Testis (tissue), 3 donors: ENCODE measurements around the gene SLCO3A1. TPM values are rescaled to one million over a fixed set of nuclear protein-coding genes. Genes with fewer than 3 reads are reported as not detected.

ENCODE experiments used
- DNase-seq: peaks from one replicate; pipeline ENCODE4 v3.0.0-alpha.2; 2019
- H3K27ac ChIP-seq, 2 donors: fragments of 200-600 bp; sonication (generic); one replicate each; pipeline ENCODE4 v1.5.1; 2019
- H3K27me3 ChIP-seq: fragments of 200-600 bp; sonication (generic); one replicate; pipeline ENCODE4 v1.5.1; 2019
- H3K36me3 ChIP-seq: fragments of 200-600 bp; sonication (generic); one replicate; pipeline ENCODE4 v1.5.1; 2017; ENCODE audit warnings: low read depth; ENCODE audit errors: missing control alignments
- H3K4me1 ChIP-seq: fragments of 200-600 bp; sonication (generic); one replicate; pipeline ENCODE4 v1.5.1; 2019
- H3K4me3 ChIP-seq, 2 donors: fragments of 200-600 bp; sonication (generic); one replicate each; pipeline ENCODE4 v1.5.1; 2017 to 2019
- H3K9me3 ChIP-seq: fragments of 200-600 bp; sonication (generic); one replicate; pipeline ENCODE4 v1.5.1; 2017
- CTCF ChIP-seq, 3 experiments: fragments of 450-650 bp in 2 of 3; fragments of 200-600 bp in 1 of 3; sonication (generic) in 1 of 3; IDR thresholded peaks; one replicate each; pipeline ENCODE4 v1.5.1; 2016 to 2019; ENCODE audit warnings: antibody characterized with exemption in 3 of 3, mild to moderate bottlenecking in 2 of 3, moderate library complexity in 1 of 3
- POLR2A ChIP-seq: fragments of 450-650 bp; IDR thresholded peaks from one replicate; pipeline ENCODE4 v1.6.1; 2017; ENCODE audit warnings: antibody characterized with exemption, mild to moderate bottlenecking, moderate library complexity
- WGBS, 2 donors: methylation state at CpG; one replicate each; pipeline ENCODE4 v1.1.5; 2018; 5-methylcytosine and 5-hydroxymethylcytosine counted together
- intact Hi-C: fragments of 100-400 bp; cut with DNase I; formaldehyde crosslinking; loops from one replicate; pipeline ENCODE4 v1.15.1; 2023; ENCODE audit warnings: low total_unique reads
- polyA plus RNA-seq: library from polyadenylated mRNA; stranded (reverse); fragments of 350-450 nt; fragmentation: Illumina TruSeq; extraction: RNeasy Lipid Tissue Mini Kit (QIAGEN cat#74804); gene quantifications from one replicate; pipeline ENCODE4 v1.2.3, GENCODE V29; 2014; ENCODE audit warnings: low read depth, low replicate concordance; ENCODE audit not compliant: insufficient read depth
- total RNA-seq, 2 donors: library from RNA; depleted of rRNA; stranded (reverse); fragments of >200 nt; gene quantifications; one replicate each; pipeline ENCODE4 v1.2.3, GENCODE V29; 2016

SLCO3A1 gene
- total and polyA plus RNA-seq, 3 donors from 2014 or later: 76.3 to 144 (median 77.2) TPM

GRCh38 chr15:91871837-91872236 lies 18.3 kb downstream of the SLCO3A1 start:
- H3K4me3 ChIP-seq: no peak overlapping the region
- no peak for DNase-seq
- intact Hi-C loops: no loop called here
- 93 to 97% methylated on average over 5 of the region's 5 CpGs for WGBS, 2 donors
- H3K27ac ChIP-seq: no peak overlapping the region
- H3K4me1 ChIP-seq: peaks cover 13% of the 10 kb centered on the region
- no peaks in the 10 kb centered on the region for H3K9me3 ChIP-seq
- no peak for TF ChIP-seq CTCF (IDR thresholded peaks at IDR 0.05)
- TF ChIP-seq POLR2A: no peak
- no peaks in the 10 kb centered on the region for H3K27me3 ChIP-seq
- no peaks in the 10 kb centered on the region for H3K36me3 ChIP-seq

DNA sequence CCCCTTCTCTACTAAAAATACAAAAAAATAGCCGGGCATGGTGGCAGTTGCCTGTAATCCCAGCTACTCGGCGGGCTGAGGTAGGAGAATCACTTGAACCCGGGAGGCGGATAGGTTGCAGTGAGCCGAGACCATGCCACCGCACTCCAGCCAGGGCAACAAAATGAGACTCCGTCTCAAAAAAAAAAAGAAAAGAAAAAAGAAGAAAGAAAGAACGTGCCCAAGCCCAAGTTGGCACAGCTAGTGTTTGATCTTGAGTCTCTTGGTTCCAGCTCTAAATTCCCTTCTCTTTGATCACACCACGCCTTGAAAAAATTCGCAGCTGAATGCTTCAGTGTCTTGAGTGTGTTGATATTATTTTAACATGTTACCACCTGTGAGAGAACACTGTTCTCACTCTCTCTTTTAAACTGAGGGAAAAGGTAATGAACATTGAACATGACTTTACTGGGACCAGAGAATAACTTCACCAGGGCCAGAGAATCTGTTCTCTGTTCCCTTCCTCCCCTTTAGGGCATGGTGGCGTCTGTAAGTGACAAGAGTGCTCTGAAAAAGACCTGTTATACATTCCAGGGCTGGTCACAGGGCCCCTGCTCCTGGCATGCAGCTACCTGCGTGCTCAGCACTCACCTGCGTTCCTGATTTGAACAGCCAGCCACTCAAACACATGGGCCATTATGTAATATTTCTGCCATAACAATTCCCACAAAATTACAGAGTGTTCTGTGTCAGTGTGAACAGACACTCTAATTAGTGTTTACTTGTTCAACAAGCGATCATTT lies 19.0 kb downstream of the SLCO3A1 start:
- Histone ChIP-seq H3K36me3 (no peaks in the 10 kb centered on the region), H3K9me3 (no peaks in the 10 kb centered on the region), H3K27ac (no peak overlapping the region), H3K4me3 (no peak overlapping the region), H3K27me3 (no peaks in the 10 kb centered on the region), H3K4me1 (peaks cover 6% of the 10 kb centered on the region)
- TF ChIP-seq POLR2A (no peak), CTCF (IDR thresholded peaks at IDR 0.05) (no peak)
- DNase-seq: no peak
- intact Hi-C loops: no loop called here
- WGBS, 2 donors: 95% methylated on average over 15 of the region's 15 CpGs

GRCh38 chr15:91873138-91873536 lies 19.6 kb downstream of the SLCO3A1 start:
- WGBS, 2 donors: 65 to 80% methylated on average over 3 of the region's 3 CpGs
- Histone ChIP-seq H3K4me3 (no peak overlapping the region), H3K27ac (no peak overlapping the region), H3K9me3 (no peaks in the 10 kb centered on the region), H3K27me3 (no peaks in the 10 kb centered on the region), H3K4me1 (peaks cover under 1% of the 10 kb centered on the region), H3K36me3 (no peaks in the 10 kb centered on the region)
- intact Hi-C loops: no loop called here
- no peak for TF ChIP-seq POLR2A
- TF ChIP-seq CTCF (IDR thresholded peaks at IDR 0.05): no peak
- DNase-seq: no peak

DNA sequence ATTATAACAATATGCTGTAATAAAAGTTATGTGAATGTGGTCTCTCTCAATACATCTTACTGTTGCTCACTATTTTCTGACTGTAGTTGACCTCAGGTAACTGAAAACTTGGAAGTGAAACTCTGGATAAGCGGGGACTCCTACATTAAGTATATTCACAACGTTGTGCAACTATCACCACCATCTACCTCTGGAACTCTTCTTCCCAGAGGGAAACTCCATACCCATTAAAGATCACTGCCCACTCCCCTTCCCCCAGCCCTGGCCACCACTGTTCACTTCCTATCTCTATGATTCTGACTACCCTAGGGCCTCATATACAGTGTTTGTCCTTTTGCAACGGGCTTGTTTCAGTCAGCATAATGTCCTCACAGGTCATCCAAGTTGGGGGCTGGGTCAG lies 20.7 kb downstream of the SLCO3A1 start:
- TF ChIP-seq POLR2A (no peak), CTCF (IDR thresholded peaks at IDR 0.05) (no peak)
- no peak overlapping the region for H3K27ac ChIP-seq
- H3K4me1 ChIP-seq: no peaks in the 10 kb centered on the region
- intact Hi-C loops: no loop called here
- WGBS, 2 donors: 72 to 85% methylated on average over 3 of the region's 3 CpGs
- no peaks in the 10 kb centered on the region for H3K9me3 ChIP-seq
- H3K4me3 ChIP-seq: no peak overlapping the region
- no peaks in the 10 kb centered on the region for H3K27me3 ChIP-seq
- H3K36me3 ChIP-seq: no peaks in the 10 kb centered on the region
- DNase-seq: no peak
